SU-DHL-6 (cell line): ENCODE data around the gene NHSL2.

Experiments used
- H2AFZ ChIP-seq: fragments of 200-600 bp; sonication (generic); 2 replicates; pipeline ENCODE4 v1.6.1; 2014; ENCODE audit warnings: low read depth, mild to moderate bottlenecking, moderate library complexity, mixed read lengths, antibody characterized with exemption, low read length; ENCODE audit not compliant: severe bottlenecking
- H3F3A ChIP-seq: fragments of 200-600 bp; shearing (Covaris generic); 2 replicates; pipeline ENCODE4 v1.6.0; 2016; ENCODE audit warnings: antibody characterized with exemption, mild to moderate bottlenecking; ENCODE audit not compliant: insufficient read depth
- H3K27ac ChIP-seq: fragments of 200-600 bp; sonication (generic); 2 replicates; pipeline ENCODE4 v1.5.1; 2016; ENCODE audit warnings: low read depth, mild to moderate bottlenecking, low read length, moderate library complexity, mixed read lengths
- H3K27me3 ChIP-seq: fragments of 200-600 bp; sonication (generic), shearing (Covaris generic); 2 replicates; pipeline ENCODE4 v1.6.0; 2014; ENCODE audit warnings: mild to moderate bottlenecking, low read length
- H3K36me3 ChIP-seq: fragments of 200-600 bp; sonication (generic); 2 replicates; pipeline ENCODE4 v1.6.1; 2014; ENCODE audit warnings: mild to moderate bottlenecking, low read length, mixed read lengths
- H3K4me2 ChIP-seq: fragments of 300-600, 200-600 bp; shearing (Covaris generic), sonication (generic); 2 replicates; pipeline ENCODE4 v1.6.0; 2014; ENCODE audit warnings: low read length, low read depth, mild to moderate bottlenecking; ENCODE audit not compliant: poor library complexity, severe bottlenecking
- H3K4me3 ChIP-seq: fragments of 200-600 bp; sonication (generic); 2 replicates; pipeline ENCODE4 v1.5.1; 2014; ENCODE audit warnings: antibody characterized with exemption, low read length, mild to moderate bottlenecking, mixed read lengths; ENCODE audit not compliant: insufficient read depth, poor library complexity, severe bottlenecking
- H3K79me2 ChIP-seq: fragments of 200-600 bp; sonication (generic); 2 replicates; pipeline ENCODE4 v1.6.1; 2014; ENCODE audit warnings: mild to moderate bottlenecking, low read length, moderate library complexity; ENCODE audit not compliant: insufficient read depth
- H3K9ac ChIP-seq: fragments of 200-600 bp; sonication (generic); 2 replicates; pipeline ENCODE4 v1.7.0; 2014; ENCODE audit warnings: mild to moderate bottlenecking, low read length
- H3K9me2 ChIP-seq: fragments of 200-600 bp; sonication (generic); replicated peaks from 2 replicates; pipeline ENCODE4 v1.6.1; 2014; ENCODE audit warnings: low read length; ENCODE audit not compliant: insufficient read depth
- H3K9me3 ChIP-seq: fragments of 200-600 bp; sonication (generic); 2 replicates; pipeline ENCODE4 v1.6.1; 2014; ENCODE audit warnings: low read length, mixed read lengths; ENCODE audit not compliant: insufficient read depth
- H4K20me1 ChIP-seq: fragments of 200-600 bp; sonication (generic); 2 replicates; pipeline ENCODE4 v1.6.1; 2014; ENCODE audit warnings: low read depth, mild to moderate bottlenecking, antibody characterized with exemption, low read length, moderate library complexity, mixed read lengths
- CTCF ChIP-seq: fragments of 200-600 bp; sonication (generic); IDR thresholded peaks from one replicate; pipeline ENCODE4 v1.5.1; 2017; ENCODE audit warnings: antibody characterized with exemption, mild to moderate bottlenecking, low read length, moderate library complexity; ENCODE audit not compliant: insufficient read depth, poor library complexity, severe bottlenecking
- EZH2phosphoT487 ChIP-seq: fragments of 200-600 bp; sonication (generic), shearing (Covaris generic); conservative IDR thresholded peaks from 2 replicates; pipeline ENCODE4 v1.6.1; 2018; ENCODE audit warnings: mild to moderate bottlenecking, antibody characterized with exemption, low read length, moderate library complexity, mixed read lengths

Gene NHSL2

GRCh38 chrX:72025236-72025770 is 114.7 kb downstream of the NHSL2 start:
- no peak overlapping the region for H3K4me2 ChIP-seq
- no peaks in the 10 kb centered on the region for H3K36me3 ChIP-seq
- H3K9me3 ChIP-seq, result no peaks in the 10 kb centered on the region
- no peak overlapping the region for H3K27ac ChIP-seq
- no peak overlapping the region for H3K4me3 ChIP-seq
- H3K27me3 ChIP-seq, result no peaks in the 10 kb centered on the region
- no peak overlapping the region for H2AFZ ChIP-seq
- no peaks in the 10 kb centered on the region for H4K20me1 ChIP-seq
- H3F3A ChIP-seq, result no peaks in the 10 kb centered on the region
- H3K9ac ChIP-seq, result no peak overlapping the region
- no peaks in the 10 kb centered on the region for H3K79me2 ChIP-seq
- TF ChIP-seq EZH2phosphoT487 (no peak), CTCF (no peak)
- H3K9me2 ChIP-seq, result no peaks in the 10 kb centered on the region

DNA sequence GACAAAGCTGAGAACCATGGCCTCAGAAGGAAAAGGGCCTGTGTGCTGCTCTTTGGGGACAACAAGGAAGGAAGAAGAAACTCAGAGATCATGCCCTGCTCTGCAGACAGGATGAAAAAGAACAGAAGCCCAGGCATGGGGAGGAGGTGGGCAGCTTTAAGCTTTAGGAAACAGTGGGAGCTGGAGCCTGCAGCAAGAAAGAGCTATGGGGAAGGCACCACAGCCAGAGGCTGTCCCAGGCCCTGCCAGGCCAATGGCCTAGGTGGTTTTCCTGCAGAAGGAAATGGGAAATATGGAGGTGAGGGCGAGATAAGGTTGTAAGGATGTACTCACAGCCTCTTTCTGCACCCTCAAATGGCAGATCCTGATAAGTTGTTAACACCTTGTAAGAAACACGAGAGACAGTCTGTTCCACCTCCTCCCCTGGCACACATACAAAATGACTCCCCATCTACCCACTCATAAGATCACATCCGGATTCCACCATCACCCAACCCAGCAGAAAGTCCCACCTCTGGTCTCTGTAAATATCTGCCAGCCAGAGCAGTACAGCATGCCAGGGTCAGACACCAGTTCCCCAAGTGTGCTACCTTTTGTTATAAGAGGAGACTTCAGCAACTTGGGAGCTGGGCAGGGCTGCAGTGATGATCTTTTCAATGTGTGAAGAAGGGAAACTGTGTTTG is 115.8 kb downstream of the NHSL2 start:
- no peaks in the 10 kb centered on the region for H4K20me1 ChIP-seq
- H3K4me2 ChIP-seq, result no peak overlapping the region
- H3F3A ChIP-seq, result no peaks in the 10 kb centered on the region
- H3K4me3 ChIP-seq, result no peak overlapping the region
- H2AFZ ChIP-seq, result no peak overlapping the region
- no peaks in the 10 kb centered on the region for H3K9me3 ChIP-seq
- no peak overlapping the region for H3K27ac ChIP-seq
- TF ChIP-seq CTCF, result no peak
- H3K79me2 ChIP-seq, result no peaks in the 10 kb centered on the region
- no peaks in the 10 kb centered on the region for H3K9me2 ChIP-seq
- no peaks in the 10 kb centered on the region for H3K36me3 ChIP-seq
- no peaks in the 10 kb centered on the region for H3K27me3 ChIP-seq
- H3K9ac ChIP-seq, result no peak overlapping the region

DNA sequence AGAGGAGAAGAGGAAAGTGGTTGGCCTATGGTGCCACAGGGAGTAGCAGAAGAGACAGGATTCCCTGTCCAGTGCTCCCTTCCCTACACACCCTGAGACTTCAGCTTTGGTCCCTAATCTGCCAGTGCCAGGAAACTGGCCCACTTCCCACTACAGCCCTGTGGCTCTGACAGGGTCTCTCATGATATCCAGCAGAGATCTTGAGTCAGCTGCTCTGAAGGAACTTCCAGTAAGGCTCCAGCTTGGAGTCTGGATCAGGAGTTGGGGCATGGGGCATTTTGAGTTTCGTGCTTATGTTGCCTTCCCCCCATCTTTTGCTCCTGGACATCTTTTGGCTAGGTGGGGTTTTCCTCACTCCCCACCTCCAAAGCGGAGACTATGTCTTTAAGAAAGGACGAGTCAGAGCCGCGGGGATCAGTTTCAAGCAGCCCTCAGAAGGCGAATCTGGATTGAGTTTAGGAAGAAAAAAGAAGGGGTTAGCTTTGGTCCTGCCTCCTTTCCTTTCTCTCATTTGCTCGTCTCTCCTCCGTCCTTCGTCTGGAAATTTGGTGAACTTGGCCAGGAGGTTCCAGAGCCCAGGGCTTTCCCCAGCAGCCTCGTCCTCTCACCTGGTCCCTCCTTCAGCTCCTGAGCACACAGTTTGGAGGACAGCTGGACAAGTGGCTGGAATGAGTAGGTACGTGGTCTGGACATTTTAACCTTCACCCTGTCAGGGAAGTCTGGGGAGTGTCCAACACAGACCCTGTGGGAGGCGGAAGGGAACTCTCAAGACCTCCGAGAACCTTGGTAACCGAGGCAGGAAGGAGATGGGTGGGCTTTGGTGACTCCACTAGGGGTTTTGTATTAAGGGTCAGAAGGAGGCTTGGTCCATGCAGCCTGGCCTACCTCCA is 116.6 kb downstream of the NHSL2 start:
- Histone ChIP-seq H3F3A (no peaks in the 10 kb centered on the region), H3K9me3 (no peaks in the 10 kb centered on the region), H3K36me3 (no peaks in the 10 kb centered on the region), H3K4me3 (no peak overlapping the region), H4K20me1 (no peaks in the 10 kb centered on the region), H3K79me2 (no peaks in the 10 kb centered on the region), H3K27me3 (no peaks in the 10 kb centered on the region), H3K4me2 (no peak overlapping the region), H3K9ac (no peak overlapping the region), H2AFZ (no peak overlapping the region), H3K9me2 (no peaks in the 10 kb centered on the region), H3K27ac (no peak overlapping the region)
- TF ChIP-seq EZH2phosphoT487, result no peak
- no peak for TF ChIP-seq CTCF
